NCI-H1694 treated with DMSO at 0.1 percent for 48 hours (cell line): Measurements from ENCODE around the gene GLRA3.
"Not testable (repeated sequence)": the region's sequence is repeated elsewhere in the genome, so short reads cannot be mapped to it uniquely, and the experiment has no call there.

ENCODE experiments used
- DNase-seq: peaks from one replicate; lab custom pipeline; 2025; lab: John Stamatoyannopoulos, UW

The GLRA3 gene

DNA sequence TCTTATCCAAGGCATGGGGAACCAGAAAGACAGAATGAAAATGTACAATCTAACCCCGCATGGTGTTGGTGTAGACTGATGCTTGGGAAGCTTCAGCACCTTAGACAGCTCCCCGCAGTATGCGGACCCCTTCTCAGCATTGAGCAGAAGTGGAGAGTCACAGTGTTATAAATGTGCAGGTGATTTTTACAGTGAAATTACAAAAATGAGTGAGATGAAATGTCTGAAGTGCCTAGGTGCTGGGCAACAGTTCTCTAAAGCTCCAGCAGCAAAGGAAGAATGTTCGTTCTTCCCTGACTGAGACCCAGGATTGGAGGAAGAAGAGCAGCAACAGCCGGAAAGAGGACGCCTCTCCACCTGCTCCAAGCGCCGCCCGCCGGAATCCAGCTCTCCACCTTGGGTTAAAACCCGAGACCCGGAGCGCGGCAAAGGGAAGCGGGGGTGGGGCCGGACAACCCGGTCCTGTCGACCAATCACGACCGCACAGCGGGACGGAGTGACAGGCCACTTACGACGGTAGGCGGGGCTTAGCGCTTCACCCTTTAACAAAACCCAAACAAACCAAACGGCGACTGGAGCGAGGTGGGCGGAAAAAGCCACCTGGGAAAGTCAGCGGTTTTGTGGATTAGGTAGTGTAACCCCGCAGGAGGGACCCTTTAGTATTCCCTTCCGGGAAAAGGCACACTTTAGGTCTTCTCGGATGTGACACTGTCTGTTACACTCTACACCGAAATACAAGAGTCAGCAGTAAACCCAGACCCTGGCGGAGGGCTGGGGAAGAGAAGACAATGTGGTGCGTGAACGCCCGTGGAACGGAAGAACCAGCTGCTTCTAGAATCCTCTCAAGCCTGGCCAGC is at the start of gene GLRA3:
Gene GLRA3 (minus strand): TSS at position 403 of the 857 bp plus-strand sequence. CDS start 436 bp downstream, outside the sequence.
- no peak for DNase-seq

DNA sequence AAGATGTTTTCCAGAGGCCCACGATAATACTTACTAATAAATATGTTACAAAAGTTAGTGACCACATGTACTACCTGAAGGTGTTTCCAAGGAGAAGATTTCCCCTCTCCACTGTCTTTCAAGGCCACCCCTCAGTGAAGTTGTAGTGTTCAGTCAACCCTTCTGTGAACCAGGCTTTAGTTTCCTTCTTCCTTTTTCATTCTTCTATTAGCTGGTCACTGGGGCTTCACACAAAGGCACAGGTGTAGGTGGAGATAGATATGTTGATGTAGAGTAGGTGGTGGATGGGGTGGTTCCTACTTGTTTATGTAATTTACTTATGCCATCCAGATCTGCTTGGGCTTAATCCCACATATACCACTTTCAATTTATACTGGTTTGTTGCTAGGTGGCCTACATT is 45.9 kb upstream of the GLRA3 start:
- DNase-seq, result no peak

DNA sequence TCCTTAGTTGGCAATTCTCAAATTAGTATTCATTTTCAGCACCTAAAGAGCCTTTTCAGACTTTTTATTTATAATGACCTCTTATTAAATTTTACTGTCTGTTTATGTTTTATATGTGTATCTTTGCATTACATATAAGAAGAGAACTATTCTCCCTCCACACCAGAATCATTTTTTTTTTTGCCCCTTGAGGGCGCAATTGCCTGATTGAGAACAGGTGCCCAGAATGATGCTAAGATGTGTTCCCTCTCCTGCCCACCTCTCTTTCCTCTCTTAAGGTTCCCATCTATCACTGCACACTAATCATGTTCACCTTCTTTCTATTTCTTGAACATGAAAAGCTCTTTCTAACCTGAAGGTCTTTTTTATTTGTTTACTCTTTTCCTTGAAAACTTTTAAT is 44.9 kb upstream of the GLRA3 start:
- DNase-seq, result no peak

DNA sequence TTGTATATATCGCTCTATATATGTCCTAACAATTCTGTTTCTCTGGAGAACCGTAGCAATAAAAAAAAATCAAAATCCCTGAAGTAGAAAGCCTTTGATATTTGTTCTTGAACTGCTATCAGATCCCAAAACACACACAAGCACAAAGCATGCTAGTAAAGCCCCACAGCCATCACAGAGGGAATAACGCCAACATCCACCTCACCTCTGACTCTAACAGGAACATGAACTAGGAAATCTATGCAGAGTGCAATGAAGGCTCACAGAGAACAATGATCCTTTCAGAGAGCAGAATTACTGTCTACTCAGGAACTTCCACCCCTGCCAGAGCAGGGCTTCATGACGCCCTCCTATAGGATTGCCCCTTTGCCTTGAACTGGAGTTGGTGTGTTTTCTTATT is 44.1 kb upstream of the GLRA3 start:
- not testable (repeated sequence) for DNase-seq

DNA sequence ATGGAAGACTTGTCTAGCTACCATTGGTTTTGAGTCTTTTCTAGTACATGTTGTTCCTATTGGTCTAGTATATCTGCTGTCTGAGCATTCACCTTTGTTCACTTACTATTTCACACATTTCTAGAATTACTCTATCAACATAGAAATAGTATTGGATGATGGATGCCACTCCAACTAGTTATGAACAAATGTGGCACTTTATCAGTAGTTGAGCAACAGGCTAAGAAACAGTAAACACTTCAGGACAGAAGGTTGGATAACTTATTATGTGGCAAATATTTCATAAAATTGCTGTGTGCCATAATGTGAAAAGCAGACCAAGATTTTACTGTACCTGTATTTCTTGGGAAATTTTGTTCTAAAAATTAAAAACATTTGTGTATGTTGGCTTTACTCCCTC is 42.4 kb upstream of the GLRA3 start:
- DNase-seq, result no peak

DNA sequence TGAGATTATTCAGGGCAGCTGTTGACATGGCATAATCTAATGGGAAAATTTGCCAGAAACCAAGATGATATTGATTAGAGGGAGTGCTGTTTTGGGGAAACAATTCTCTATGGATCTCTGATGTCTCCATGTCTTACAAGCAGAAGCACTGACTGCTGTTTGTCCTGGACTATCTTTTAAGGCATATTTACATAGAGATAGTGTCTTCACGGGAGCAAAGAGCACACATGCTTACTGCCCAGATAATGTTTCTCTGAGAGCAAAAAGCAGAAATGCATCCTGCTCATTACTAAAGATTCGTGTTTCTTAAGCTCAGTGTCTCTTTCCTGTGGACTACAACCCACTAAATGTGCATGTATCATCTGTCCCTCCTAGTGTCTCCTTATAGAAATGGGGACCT is 41.3 kb upstream of the GLRA3 start:
- no peak for DNase-seq

DNA sequence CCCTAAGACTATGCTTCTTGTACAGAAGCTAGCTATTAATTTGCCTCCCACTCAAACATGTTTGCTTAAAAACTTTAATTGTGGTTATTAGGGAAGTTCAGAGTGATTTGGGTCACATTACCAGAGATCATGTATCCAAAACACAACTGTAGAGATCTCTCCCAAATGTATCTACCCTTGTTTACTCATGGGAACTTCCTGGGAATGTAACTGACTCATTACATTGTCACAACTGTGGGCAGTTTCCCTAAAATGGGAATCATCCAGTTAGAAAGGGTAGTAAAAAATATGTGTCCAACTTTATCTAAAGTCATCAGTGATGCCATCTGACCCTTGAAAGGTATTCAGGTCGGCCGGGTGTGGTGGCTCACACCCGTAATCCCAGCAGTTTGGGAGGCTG is 40.3 kb upstream of the GLRA3 start:
- no peak for DNase-seq

DNA sequence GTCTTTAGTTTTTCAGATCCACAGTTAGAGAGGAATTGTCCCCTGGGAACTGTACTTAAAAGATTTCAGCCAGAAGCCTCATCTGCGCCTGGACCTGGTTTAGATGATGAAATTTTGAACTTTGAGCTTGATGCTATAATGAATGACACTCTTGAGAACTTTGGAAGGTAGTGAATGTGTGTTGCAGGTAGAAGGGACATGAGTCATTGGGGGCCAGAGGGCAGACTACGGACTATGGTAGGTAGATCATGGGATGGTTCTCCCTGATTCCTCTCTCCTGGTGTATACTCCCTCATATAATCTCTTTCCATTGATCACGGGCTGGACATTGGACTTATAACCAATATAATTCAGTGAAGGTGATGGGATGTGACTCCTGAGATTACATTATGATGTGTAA is 38.9 kb upstream of the GLRA3 start:
- DNase-seq, result no peak

DNA sequence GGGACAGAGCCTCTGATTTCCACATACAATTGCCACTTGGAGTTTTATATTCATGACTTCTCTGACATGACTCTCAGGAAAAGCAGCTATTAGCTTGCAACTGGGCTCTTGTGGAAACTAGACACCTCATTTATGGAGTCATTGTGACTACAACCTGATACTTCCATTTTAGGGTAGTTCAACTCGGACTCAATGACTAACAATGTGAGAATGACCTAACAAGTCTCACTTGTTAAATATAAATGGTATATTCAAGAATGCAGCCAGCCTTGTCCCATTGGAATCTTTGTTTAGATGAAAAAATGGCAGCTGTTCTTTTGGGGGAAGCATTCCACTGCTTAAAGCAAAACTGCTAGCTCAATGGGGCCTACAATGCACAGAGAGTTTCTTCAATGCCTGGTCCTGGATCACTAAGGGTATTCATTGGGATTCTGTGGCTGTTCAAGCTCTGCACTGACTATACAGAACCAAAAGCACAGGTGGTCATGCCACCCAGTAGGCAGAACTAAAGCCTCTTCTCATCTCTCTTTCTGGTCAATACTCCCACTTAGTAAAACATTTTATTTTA is 36.5 kb upstream of the GLRA3 start:
- no peak for DNase-seq

DNA sequence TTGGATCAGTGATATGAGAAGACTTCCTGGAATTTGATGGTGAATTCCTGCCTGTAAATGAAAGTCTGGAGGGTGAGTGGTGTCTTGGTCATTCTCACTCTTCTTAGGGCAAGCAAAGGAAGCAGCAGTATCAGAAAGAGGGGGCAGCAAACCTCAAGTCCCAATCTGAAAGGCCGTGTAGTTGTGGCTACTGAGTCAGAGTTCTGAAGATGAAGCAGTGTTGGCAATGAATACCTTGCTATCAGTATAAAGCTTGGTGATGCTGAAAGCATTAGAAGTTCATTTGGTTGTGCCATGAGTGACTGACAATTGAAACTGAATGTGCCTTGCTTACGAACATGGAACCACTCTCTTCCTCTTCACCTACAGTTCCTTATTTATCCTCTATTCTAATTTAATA is 35.0 kb upstream of the GLRA3 start:
- DNase-seq, result no peak

DNA sequence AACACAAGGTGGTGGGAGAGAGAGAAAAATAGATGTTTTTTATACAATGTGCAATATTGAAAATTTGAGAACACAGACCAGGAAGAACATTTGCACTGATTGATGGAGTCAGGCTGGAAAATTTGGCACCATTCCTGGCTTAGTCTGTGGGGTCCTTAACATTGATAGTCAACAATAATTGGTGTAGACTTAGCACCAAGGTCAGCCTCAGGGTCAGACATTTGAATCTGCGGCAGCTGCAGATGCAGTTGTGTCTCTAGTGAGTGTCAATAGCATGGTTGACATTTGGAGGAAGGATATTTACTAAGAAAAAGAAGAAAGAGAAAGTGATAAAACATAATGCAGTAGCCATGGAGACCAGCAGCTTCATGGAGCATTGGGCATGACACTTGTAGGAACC is 31.5 kb upstream of the GLRA3 start:
- no peak for DNase-seq

DNA sequence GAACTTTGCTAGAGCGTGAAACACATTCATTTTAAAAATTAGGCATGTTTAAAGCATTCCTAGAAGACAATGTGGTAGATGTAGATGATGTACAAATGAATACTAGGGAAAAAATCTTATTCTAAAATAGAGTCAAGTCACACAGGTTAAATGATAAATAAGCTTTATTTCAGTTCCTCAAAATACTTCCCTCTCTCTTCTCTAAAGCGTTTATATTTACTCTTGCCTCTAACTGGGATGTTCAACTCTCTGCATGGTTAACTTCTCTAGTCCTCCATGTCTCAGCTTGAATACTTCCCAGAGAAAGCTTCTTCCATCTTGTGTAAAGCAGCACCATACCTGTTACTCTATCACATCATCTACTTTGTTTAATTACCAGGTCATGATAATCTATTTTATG is 30.9 kb upstream of the GLRA3 start:
- DNase-seq, result no peak

DNA sequence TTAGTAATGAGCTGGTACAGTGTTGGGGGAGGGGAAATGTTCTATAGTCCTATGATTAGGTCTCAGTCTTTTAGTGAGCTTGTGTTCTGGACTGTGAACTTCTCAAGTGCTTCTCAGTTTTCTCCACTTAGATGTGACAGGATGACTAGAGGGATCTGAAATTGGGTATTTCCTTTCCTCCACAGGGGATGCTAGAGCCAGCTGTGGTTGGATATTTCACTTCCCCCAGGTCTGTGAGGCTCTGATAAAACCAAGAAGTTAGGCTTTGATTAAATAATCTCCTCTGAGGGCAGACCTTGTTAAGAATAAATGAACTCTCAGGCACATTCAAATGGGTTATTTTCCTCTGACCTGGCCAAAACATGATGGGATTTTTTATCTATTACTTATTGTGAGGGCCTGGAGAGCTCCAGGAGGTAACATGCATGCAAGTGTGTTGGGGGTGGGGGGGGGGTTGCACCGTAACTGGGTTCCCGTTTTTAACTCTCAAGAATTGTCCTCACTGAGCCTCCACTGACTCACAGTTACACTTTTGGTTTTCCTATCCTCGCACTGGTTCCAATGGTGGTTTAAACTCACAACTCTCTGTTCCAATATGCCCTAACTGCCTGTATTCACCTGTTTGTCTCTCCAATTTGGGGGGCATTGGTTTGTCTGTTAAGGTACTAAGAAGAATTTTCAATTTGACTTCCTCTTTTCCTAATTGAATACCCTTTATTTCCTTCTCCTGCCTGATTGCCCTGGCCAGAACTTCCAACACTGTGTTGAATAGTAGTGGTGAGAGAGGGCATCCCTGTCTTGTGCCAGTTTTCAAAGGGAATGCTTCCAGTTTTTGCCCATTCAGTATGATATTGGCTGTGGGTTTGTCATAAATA is 28.1 kb upstream of the GLRA3 start:
- no peak for DNase-seq

DNA sequence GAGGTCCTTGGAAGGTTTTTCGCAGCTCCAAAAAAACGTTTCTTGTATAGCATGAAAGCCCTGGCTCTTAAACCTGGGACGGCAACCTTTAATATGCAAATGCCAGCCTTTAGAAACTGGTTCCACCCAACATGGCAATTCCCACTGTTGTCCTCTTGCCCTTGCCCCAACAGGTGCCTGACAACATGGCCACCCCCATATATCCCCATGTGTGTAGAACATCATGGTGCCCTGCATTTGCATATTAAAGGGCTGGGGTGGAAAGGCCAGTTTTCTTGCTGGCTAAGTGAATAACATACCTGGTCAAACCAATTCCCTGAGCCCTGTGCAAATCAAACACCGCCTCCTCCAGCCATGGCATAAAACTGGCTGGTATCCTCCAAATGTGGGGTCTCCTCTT is 26.0 kb upstream of the GLRA3 start:
- DNase-seq, result no peak

DNA sequence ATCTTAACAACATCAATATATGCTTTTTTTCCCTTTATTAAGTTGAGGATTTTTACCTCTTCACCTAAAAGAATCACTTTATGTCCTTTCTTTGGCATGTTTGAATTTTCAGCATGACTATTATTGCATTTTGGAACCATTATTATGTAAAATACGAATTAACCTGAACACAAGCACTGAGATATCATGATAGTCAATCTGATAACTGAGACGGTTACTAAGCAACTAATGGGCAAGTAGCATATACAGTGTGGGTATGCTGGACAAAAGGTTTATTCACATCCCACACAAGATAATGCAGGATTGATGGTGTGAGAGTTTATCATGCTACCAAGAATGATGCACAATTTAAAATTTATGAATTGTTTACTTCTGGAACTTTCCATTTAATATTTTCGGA is 24.6 kb upstream of the GLRA3 start:
- DNase-seq, result no peak

DNA sequence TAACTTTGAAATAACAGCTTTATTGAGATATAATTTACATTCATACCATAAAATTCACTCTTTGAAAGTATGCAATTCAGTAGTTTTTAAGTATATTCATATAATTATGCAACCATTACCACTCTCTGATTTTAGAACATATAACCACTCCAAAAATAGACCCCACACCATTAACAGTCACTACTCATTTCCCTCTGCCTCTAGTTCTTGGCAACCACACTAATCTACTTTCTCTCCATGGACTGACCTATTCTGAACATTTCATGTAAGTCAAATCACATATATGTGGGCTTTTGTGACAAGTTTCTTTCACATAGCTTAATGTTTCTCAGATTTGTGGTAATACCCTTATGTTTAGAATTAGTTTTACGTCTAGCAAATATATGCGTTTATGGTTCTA is 19.5 kb upstream of the GLRA3 start:
- DNase-seq, result no peak

DNA sequence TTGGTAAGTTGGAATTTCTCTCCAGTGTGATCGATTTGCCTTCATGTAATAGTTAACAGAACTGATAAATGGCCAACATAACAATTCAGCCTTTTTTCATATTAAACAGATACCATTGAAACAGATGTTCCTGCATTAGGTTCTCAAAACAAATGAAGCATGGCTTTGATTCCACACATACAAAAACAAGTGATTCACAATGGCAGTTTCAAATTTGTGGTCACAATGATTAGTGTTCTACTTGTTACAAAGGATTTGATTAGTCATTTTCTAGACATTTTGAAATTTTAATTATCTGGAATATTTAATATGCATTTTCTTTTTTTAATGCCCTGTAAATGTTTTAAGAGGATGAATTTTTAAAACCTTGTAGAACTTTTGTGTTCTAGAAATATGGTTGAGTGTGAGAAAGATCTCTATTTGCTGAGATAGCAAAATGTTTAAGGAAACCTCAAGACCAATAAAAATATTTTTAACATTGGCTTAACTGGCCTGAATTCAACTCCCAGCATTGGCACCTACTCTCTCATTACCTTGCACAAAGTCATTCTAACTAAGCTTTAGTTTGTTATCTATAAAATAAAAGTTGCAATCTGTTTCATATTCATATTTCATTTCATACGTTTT is 18.9 kb upstream of the GLRA3 start:
- no peak for DNase-seq

DNA sequence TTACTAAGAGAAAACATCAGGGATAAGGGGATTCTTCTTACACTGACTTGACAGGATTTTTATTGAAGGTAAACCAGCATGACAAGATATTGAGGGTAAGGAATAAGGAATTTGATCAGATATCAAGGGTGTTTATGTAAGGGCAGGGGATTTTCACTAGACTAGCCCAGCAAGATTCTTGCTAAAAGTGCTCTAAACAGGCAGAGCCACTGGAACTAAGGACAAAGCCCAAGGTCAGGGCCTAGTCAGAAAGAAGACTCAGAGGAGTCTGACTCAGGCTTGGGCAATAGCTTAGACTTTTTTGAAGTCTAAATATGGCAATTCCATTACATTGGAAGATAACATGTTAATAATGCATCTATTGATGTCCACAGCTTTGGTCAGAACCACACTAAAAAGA is 6.5 kb upstream of the GLRA3 start:
- no peak for DNase-seq

DNA sequence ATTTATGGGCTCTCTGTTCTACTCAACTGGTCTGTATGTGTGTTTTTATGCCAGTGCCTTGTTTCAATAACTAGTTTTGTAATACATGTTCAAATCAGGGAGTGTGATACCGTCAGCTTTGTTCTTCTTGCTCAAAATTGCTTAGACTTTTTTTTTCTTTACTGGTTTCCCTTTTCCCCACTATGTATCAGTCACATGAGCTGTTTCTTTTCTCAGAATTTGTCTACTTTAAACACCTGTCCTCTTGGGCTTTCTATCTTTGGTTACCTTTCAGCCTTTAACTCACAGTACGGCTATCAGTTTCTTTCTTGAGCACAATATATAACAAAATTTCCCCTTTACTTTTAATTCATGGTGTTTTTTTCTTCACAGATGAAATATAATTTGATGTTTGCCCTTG is 5.4 kb upstream of the GLRA3 start:
- DNase-seq, result no peak

DNA sequence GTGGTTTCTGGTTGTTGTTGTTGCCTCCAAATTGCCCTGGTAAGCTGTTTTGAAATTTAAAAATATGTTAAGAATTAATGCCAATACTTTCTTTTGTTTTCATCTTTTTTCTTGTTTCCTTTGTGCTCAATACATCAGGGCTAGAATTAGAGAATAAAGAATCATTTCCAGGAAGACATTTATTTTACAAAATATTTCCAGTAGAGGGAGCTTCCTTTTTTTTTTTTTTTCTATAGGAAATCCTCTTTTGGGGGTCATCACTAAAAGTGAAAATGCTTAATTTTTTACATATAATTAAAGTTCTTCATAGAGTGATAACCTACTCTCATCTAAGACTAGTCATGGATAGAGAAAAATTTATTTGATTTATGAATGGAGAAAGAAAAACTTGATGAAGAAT is 2.4 kb downstream of the GLRA3 start:
- DNase-seq, result no peak

DNA sequence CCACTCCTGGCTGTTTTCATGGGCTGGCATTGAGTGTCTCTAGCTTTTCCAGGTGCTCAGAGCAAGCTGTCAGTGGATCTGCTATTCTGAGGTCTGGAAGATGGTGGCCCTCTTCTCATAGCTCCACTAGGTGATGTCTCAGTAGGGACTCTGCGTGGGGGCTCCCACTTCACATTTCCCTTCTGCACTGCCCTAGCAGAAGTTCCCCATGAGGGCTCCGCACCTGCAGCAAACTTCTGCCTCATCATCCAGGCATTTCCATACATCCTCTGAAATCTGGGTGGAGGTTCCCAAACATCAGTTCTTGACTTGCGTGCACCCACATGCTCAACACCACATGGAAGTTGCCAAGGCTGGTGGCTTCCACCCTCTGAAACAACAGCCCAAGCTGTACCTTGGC is 13.8 kb downstream of the GLRA3 start:
- DNase-seq, result no peak

DNA sequence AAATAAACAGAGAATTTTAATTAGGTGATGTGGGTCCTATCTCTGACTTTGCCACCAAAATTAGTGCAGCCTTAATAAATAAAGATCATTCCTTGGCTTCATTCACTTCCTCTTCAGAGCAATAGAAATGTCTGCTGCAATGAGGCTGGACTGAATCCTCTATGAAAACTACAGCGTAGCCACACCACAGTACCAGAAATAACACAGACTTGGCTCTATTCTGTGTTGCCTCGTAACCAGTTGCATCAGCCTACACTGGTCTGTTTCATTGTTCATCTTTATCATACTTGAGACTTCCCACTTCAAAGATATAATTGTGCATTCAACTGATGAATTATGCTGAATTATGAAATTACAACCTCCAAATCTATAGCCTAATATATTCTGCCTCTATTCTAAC is 15.8 kb downstream of the GLRA3 start:
- DNase-seq, result no peak

DNA sequence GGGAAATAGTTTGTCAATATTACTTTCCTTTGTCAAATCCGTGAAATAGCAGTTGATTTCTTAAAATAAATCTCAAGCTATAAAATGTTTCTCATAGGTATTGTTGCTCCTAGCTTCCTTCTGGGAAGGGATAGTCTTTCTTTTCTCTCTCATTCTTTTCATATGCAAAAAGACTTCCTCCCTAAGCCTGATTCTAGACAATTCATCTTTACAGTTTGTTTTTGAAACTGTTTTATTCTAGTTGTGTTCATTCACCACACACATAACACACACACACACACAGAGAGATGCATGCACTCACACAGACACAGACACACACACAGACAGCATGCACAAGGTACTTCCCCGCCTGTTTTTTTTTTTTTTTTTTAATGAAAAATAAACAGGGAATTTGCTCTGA is 18.2 kb downstream of the GLRA3 start:
- no peak for DNase-seq
